HG02970 (cell line): ENCODE results near the gene SF1.

Experiments used
- ATAC-seq: cut with Tn5 transposase; IDR thresholded peaks from one replicate; pipeline ENCODE4 v1.9.1; 2021; ENCODE audit warnings: mild to moderate bottlenecking, moderate library complexity, moderate number of reproducible peaks; ENCODE audit not compliant: unreplicated experiment, low FRiP score

Gene SF1

DNA sequence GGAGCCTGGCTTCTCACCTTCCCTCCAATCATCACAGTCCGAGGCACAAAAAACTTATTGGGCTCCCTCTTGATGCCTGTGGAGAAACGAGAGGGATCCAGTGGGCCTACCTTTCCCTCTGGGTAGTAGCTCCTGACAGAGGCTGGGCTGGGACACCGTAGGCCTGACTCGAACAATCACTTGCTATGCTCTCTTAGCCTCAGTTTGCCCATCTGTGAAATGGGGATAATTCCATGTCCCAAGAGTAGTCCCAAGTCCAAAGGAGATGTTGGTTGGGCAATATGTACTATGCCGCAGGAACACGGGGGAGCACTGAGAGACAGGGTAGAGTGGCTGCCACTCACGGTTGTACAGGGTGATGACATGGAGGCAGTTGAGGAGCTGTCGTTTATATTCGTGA lies 26.8 kb downstream of the SF1 start:
- ATAC-seq = no peak

DNA sequence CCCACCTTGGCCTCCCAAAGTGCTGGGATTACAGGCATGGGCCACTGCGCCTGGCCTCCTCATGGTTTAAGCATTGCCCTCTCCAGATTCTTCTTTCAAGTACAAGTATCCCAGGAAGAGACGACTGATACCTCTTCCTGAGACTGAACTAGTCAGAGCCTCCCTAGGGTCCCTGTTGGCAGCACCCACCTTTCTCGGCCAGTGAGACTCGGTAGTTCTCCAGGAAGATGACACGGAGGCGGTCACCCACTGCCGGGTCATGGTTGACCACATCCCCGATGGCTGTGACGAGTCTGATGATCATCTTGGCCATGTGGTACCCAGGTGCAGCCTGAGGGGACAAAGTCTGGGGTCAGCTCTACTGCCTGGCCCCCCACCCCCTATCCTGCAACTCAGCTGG lies 27.2 kb downstream of the SF1 start:
- no peak for ATAC-seq

DNA sequence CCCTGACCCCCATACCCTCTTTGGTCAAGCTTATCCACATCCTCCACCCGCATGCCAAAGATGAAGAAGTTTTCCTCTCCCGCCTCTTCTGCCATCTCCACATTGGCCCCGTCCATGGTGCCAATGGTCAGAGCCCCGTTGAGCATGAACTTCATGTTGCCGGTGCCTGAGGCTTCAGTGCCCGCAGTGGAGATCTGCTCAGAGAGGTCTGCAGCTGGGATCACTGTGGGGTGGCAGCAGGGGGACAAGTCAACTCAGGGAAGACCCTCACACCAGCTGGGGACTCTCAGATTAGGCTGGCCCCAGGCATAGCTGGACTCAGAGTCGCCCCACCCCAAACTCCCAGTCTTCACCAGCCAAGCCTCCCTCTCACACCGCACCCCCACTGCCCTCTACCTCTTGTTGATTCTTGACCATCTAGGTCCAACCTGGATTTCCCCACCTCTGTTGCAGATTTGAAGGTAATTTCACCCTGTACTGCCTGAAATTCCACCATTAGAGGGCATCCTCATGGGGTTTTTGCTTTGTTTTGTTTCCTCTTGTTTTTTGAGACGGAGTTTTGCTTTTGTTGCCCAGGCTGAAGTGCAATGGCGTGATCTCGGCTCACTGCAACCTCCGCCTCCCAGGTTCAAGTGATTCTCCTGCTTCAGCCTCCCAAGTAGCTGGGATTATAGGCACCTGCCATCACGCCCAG lies 27.8 kb downstream of the SF1 start:
- ATAC-seq = no peak

DNA sequence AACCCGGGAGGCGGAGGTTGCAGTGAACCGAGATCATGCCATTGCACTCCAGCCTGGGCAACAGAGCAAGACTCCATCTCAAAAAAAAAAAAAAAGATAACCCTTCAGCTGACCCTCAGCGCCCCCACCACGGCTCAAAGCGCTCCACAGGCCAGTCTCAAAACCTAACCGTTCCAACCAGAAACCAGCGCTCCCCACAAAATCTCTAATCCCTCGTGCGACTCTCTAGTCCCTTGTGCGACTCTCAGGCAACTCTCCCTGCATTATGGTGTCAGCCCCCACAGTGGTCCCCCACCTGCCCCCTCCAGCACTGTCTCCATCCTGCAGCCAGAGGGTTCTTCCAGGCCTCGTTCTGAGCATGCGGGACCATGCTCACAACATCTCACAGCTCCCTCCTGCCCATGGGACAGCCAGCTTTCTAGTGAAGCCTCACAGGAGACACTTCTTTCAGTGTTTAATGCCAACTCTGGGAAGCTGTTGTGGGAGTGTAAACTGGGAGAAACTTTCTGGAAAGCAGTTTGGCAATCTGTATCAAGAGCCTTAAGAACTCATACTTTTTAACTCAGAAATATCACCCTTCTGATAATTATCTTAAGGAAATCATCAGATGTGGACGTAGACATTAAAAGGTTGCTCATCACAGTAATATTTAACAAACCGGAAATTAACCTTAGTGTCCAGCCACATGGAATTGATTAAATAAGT lies 30.2 kb downstream of the SF1 start:
- no peak for ATAC-seq

DNA sequence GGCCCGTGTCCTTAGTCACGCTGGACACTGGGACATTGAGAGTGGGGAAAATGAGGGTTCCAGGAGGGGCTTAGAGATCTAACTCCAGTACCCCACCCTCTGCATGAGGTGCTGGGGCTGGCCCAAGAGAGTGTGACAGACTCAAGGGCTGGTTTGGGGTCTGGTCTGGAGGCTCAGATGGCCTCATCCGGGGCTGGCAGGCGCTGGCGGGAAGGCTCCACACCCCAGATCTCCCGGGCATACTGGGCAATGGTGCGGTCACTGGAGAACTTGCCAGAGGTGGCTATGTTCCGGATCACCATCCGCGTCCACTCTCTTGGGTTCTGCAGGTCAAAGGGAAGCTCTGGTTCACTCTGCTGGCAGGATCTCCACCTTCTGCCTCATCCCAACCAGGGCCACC lies 31.9 kb downstream of the SF1 start:
- ATAC-seq = no peak

DNA sequence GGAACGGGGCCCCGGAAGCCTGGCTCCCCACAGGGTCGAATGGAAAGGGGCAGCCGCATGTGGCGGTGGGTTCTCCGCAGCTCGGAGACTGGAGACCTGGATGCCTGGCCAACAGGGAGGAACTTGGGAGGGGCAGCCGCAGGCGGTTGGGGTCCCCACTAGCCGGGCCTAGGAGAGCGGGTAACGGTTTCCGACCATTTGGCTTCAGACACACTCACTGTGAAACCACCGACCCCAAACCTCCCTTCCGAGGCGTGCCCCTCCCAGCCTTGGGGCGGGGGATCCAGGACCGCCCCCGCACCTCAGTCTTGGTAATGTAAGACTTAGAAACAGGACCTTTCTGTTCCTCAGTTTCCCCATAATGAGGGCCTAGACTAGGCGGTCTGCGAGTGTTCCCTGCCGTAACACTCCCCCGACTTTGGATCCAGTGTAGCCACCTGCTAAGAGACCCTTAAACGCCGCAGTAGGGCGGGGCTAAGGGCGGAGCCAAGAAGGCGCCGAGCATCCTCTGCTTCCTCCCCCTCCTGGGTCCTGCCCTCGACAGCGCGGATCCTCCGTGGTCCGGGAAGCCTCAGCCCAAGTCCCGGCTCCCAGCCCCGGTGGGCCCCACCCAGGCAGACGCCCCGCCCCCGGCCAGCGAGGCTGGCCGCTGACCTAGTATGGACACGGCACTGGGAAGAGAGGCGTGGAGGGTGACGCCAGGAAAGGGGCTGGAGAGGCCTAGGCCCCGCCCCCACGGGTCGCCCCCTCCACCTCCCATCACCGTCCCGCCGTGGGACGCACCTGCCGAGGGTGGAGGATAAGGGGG lies 32.6 kb downstream of the SF1 start:
- ATAC-seq = no peak

DNA sequence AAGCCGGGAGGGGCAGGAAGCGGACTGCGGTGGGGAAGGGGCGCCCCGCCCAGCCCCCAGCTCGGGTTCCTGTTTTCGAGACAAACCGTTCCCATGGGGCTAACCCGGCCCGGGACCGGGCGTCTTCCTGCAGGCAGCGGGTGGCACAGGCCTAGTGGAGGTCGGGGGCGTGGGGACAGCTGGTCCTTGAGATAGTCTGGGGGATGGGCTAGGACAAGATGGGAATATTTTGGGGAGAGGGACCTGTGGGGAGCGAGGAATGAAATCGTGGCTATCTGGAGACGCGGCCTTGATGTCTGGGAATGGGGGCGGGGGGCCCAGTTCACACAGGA lies 33.2 kb downstream of the SF1 start:
- no peak for ATAC-seq

DNA sequence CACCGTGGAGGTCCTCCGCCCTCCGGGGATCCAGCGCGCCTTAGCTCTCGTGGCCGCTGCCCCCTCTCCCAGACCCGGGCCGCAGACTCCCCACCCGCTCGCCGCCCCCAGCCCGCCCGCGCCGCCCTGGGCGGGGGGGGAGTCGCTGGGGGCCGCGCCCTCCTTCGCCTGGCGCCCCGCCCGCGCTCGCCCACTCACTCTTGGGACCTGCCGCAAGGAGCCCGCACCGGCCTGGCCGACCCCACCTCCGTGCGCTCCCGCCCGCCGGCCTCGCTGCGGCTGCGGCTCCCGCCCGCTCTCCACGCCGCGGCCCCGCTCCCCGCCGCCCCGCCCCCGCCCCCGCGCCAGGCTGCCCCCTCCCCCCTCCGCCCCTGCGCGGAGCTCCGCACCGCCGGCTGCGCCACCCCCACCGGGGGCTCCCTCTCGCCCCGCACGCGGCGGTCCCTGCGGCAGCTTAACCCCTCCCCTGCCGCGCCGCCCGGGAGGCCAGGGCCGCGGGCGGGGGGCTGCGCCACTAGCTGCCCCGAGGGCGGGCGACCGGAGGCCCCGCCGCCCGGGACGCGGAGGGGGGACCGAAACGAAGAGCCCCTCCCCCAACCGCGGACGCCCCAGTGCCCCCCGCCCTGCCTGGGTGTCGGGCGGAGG lies 33.7 kb downstream of the SF1 start:
- ATAC-seq = no peak

DNA sequence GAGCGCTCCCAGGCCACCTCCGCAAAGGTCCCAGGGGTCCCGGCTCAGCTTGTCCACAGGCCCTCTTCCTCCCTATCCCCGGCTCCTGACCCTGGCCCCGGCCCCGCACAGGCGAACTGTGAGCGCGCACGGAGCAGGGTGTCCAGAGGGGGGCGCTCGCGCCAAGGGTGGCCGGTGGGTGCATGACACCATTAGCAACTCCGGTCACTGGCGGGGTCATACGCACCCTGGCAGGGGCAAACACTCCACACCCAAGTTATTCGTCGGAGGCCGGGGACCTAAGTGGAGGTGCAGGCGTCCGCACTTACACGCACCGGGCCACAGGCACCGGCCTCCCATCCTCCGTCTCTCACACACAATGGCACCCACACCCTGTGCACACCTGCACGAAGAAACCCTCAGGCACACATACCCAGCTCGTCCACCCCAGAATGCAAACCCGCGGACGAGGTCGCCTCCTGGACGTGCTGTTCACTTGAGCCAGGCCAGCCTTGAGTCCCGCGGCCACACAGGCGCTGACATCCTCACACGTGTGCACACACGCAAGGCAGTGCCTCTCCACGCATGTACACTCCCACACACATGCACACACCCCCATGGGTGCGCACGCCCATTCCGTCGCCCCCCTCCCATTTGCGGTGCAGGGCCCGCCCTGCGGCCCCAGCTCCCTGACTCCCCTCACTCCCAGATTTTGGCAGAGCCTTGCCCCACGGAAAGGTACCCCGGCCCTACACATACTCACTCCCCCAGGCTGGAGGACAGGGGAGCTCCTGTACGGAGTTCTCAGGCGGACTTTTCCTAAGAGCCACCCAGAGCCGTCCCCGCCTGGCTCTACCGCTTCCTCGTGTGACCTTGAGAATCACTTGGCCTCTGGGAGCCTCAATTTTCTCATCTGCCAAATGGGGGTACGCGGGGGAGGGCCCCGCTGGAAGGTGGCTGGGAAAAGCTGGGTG lies 34.5 kb downstream of the SF1 start, which contains the start of gene RASGRP2:
TSS of gene RASGRP2 (minus strand) at position 552 of the 953 bp plus-strand sequence. CDS start 1,276 bp downstream, outside the sequence.
- no peak for ATAC-seq

DNA sequence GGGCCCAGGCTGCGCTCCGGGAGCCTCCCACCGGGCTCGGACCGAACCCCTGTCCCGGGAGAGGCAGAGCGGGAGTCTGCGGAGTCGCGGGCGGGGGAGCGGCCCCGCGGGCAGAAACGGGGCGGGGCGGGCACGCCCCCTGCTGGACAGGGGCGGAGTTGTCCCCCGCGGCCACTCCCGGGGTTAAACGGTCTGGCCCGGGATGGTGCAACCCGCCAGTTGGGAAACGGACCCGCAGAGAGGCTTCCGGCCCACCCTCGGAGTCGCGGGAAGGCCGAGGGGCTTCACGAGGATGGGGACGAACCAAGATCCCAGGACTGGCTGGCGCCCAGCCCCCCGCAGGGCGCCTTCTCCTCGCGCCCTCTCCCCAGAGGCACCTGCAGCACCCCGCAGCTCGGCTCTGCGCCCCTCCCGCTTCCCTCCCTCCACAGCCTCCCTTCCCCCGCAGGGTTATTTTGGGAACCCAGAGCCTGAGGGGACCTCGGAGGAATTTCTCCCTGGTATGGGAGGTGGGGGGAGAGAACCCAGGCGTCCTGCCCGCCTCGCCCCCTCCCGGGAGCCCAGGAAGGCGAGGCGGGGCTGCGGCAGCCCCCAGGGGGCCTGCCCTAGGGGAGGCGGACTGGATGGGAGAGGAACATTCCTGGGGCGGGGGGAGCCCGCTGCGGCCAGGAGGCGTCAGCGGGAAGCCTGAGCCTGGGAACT lies 35.3 kb downstream of the SF1 start:
- ATAC-seq = no peak

DNA sequence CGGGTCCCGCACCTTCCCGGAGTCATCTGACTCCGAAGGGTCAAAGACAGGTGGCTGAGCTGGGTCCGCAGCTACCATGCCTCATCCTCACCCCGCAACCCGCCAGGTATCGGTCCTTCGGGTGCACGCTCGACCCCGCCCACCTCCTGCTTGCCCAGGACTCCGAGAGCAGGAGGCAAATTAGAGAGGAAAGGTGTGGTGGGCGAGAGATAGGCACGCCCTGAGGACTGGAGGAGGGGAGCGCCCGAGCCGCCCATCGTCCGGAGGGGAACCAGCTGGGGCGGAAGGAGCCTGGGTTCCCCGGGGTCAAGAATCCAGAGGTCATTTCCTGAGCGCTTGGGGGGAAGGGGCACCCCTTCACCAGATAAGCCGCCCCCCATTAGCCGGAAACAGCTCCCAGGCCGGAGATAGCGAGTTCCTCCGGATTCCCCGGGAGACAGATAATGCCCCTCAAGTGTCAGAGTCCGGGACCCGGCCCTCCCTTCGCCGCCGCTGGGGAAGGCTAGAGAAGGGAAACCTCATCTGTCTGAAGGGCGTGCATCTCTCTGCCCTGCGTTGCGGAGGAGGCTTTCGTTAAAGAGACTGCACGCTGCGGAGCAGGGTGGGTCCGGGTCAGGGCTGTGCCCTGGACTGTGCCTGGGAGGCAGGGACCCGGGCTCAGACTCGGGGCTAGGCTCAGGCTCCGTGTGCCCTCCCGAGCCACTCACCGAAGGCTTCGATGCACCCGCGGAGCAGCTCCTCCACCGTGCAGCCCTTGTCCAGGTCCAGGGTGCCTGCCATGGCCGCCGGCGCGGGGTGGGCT lies 36.1 kb downstream of the SF1 start:
- no peak for ATAC-seq

DNA sequence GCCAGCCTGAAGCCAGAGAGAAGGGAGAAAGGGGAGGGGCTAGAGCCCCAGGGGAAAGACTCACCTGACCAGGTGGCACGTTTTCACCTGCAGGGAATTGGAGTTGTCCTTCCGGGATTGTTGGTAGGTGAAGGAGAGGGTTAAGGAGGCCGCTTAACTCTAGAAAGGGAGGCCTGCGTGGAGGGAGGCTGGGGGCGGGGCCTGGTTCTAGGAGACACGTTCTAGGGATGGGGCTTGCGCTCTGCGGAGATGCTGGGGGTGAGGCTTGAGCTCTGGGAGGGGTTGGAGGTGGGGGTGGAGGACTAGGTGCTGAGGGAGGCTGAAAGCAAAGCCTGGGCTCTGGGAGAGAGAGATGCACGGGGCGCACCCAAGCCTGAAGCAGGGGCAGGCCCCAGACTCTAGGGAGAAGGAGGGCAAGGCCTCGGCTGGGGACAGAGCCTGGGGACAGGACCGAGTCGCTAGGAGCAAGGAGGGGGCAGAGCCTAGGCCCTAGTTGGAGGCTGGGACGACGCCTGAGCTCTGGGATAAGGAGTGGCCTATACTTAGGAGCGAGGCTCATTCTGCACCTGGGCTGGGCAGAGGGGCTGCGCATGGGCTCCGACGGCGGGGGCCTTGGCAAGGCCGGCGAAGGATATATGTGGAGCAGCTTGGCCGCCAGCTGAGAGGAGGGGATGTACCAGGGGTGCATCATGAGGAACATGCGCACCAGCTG lies 36.8 kb downstream of the SF1 start:
- ATAC-seq = no peak

DNA sequence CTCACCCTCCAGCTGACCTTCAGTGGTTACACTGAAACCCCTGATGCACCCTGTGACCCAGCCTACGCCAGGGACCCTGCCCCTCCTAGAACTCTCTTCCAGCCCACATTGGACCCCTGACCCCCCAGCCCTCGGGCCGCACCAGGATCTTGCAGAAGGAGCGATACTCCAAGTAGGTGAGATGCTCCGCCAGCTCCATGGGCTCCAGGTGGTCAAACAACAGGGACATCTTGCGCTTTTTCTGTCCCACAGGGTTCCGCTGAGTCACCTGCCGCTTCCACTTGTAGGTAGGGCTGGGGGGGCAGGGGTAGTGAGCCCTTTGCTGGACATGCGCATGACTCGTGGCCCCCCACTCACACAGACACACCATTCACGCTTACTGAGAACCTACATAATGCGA lies 38.5 kb downstream of the SF1 start:
- ATAC-seq = no peak

DNA sequence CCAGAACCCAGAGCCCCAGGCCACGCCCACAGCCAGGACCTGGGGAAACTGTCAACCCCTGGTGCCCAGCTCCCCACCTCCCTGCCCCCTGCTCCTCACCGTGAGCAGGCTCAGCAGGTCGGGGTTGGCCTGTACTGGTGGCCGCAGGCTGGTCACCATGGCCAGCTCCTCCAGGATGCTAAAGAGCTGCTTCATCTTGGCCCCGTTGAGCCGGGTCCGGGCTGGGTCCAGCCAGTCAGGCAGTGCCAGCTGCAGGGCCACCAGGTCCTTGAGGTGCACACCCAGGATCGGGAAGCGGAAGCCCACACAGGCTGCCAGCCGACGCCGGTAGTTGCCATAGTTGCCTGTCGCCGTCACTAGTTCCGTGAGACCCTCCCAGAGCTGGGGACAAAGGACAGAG lies 41.7 kb downstream of the SF1 start:
- no peak for ATAC-seq

DNA sequence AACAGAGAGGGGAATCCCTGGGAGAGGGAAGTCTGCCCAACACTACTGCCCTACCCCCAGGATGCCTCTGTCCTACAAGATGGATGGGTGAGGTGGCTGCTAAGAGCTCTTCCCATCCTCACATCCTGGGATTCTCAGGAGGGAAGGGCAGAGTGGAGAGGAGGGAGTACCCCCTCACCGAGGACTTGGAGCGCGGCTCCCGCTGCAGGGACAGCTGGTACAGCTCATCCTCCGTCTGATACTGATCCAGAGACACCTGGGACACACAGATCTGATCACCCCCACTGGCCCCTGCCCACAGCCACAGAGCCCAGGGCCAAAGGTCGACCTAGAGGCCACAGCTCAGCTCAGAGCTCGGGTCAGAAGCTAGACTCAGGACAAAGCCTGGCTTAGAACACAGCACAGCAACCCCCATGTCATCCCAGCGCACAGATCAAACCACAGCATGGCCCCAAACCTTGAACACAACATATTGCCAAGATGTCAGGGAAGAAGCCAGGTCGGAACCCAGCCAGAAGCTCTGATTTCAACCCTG lies 42.5 kb downstream of the SF1 start:
- ATAC-seq = no peak

DNA sequence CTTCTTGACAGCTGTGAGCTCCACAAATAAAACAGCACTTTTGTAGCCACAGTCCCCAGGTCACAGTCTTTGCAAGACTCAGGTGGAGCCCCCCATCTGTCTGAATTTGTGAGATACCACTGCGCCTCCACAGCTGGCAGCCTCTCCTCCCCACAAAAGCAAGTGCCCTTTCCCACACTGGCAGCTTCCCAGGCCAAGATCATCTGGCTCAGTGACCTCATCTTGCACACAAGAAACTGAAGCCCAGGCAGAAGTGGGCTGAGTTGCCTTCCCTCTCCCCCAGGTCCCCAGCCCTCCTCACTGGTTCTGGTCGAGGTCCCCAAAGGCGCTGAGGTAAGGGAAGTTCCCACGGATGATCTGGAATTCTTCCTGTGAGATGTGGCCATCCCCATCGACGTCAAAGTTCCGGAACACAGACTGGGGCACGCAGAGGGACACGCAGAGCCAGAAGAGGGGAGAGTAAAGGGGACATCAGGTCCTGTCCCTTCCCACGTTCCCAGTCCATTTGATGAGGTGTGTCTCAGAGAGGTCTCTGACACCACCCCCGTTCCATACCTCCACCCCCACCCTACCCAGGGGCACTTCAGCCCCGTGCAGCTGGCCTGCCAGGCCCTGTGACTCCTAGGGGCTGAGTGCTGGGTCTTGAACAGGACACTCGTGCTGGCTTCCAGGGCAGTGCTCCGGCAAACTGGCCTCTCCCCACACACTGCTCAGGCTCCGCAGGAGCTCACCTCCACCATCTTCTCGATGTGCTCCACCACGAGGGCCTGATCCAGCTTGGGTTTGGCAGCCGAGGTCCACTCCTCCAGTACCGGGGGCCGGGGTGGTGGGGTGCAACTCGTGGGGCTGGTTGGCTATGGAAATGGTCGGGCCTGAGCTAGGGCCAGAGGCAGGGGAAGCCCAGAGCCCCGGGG lies 43.3 kb downstream of the SF1 start:
- ATAC-seq = no peak

DNA sequence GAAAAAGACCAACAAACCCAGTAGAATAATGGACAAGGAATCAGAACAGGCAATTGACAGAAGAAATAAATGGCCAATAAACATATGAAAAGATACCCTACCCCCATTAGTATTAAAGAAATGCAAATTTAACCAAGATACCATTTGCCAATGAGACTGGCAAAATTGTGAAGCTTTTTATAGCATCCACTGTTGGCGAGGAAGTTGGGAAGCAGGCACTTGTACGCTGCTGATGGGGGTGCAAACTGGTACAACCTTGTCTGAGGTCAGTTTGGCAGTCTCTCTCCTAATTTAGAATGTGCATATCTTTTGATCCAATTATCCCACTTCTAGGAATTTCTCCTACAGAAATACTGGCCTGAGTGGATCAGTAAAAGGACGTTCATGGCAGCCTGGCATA lies 46.7 kb downstream of the SF1 start:
- ATAC-seq = no peak
